GM18498 (cell line): Measurements from ENCODE around the gene INO80B.
"Not testable (repeated sequence)": the region's sequence is repeated elsewhere in the genome, so short reads cannot be mapped to it uniquely, and the experiment has no call there.

Source experiments
- ATAC-seq: cut with Tn5 transposase; IDR thresholded peaks from one replicate; pipeline ENCODE4 v1.9.1; 2021; ENCODE audit warnings: mild to moderate bottlenecking, moderate library complexity; ENCODE audit not compliant: unreplicated experiment

The INO80B gene

GRCh38 chr2:74474899-74475298 is 20.0 kb downstream of the INO80B start:
- ATAC-seq, result no peak

GRCh38 chr2:74481431-74481830 is 26.5 kb downstream of the INO80B start:
- ATAC-seq, result no peak

- peak; percentile 41 for ATAC-seq
Measured at GRCh38 chr2:74481961-74482800, 27.3 kb downstream of the INO80B start.

GRCh38 chr2:74482801-74483674 is 28.2 kb downstream of the INO80B start, which contains the start of the genes CCDC142 and TTC31:
TSS of gene CCDC142 (minus strand) at chr2:74482998. CDS start at chr2:74482837, 161 bp downstream.
TSS of gene TTC31 (plus strand) at chr2:74483081. CDS start at chr2:74483096, 15 bp downstream.
- ATAC-seq, result peak; percentile 90

- ATAC-seq, result not testable (repeated sequence)
Measured at GRCh38 chr2:74483675-74484164, 28.8 kb downstream of the INO80B start.

GRCh38 chr2:74486141-74486540 is 31.3 kb downstream of the INO80B start:
- no peak for ATAC-seq

GRCh38 chr2:74488643-74489481 is 34.0 kb downstream of the INO80B start:
- ATAC-seq, result no peak

- no peak for ATAC-seq
Measured at GRCh38 chr2:74489906-74490305, 35.0 kb downstream of the INO80B start.

- no peak for ATAC-seq
Measured at GRCh38 chr2:74491648-74492544, 37.0 kb downstream of the INO80B start.

- ATAC-seq, result no peak
Measured at GRCh38 chr2:74493546-74493945, 38.7 kb downstream of the INO80B start.

- ATAC-seq, result no peak
Measured at GRCh38 chr2:74495440-74495839, 40.6 kb downstream of the INO80B start.

GRCh38 chr2:74496997-74497776 is 42.3 kb downstream of the INO80B start:
- ATAC-seq, result no peak

- no peak for ATAC-seq
Measured at GRCh38 chr2:74497777-74498499, 43.1 kb downstream of the INO80B start.

GRCh38 chr2:74498500-74499266 is 43.8 kb downstream of the INO80B start:
- ATAC-seq, result no peak

- no peak for ATAC-seq
Measured at GRCh38 chr2:74499267-74499939, 44.5 kb downstream of the INO80B start, which contains the start of gene LBX2. TSS of gene LBX2 (minus strand) at chr2:74499603. CDS start at chr2:74499537, 66 bp downstream.

- ATAC-seq, result no peak
Measured at GRCh38 chr2:74499940-74500577, 45.2 kb downstream of the INO80B start.
